Right atrium auricular region (tissue), 2 donors: ENCODE data around the gene PSMD3. TPM values are rescaled to one million over a fixed set of nuclear protein-coding genes. Genes with fewer than 3 reads are reported as not detected.
"Not testable (repeated sequence)": the region's sequence is repeated elsewhere in the genome, so short reads cannot be mapped to it uniquely, and the experiment has no call there.

Experiments
- DNase-seq: peaks from one replicate; pipeline ENCODE4 v3.0.0-alpha.2; 2019; ENCODE audit warnings: low spot score
- H3K27ac ChIP-seq, 2 donors: fragments of 200-600 bp; sonication (generic); 1 replicate in 1 of 2; 2 replicates in 1 of 2; pipeline ENCODE4 v1.5.1; 2016 to 2019
- H3K27me3 ChIP-seq, 2 donors: fragments of 200-600 bp; sonication (generic); one replicate each; pipeline versions ENCODE4 v1.5.1 to v1.6.0; 2017 to 2019
- H3K36me3 ChIP-seq: fragments of 200-600 bp; sonication (generic); one replicate; pipeline ENCODE4 v1.5.1; 2016
- H3K4me1 ChIP-seq, 2 donors: fragments of 200-600 bp; sonication (generic); one replicate each; pipeline versions ENCODE4 v1.5.1 to v1.6.0; 2017 to 2019
- H3K4me3 ChIP-seq, 2 donors: fragments of 200-600 bp; sonication (generic); 1 replicate in 1 of 2; 2 replicates in 1 of 2; pipeline ENCODE4 v1.5.1; 2017 to 2019; ENCODE audit warnings: mild to moderate bottlenecking in 1 of 2, moderate library complexity in 1 of 2
- H3K9me3 ChIP-seq, 2 donors: fragments of 200-600 bp; sonication (generic); one replicate each; pipeline ENCODE4 v1.5.1; 2019
- CTCF ChIP-seq, 2 donors: fragments of 200-600 bp; sonication (generic); IDR thresholded peaks; one replicate each; pipeline ENCODE4 v1.5.1; 2019; ENCODE audit warnings: antibody characterized with exemption in 2 of 2
- total RNA-seq, 2 donors: library from RNA; depleted of rRNA; stranded (reverse); fragments of >200 nt; gene quantifications; one replicate each; pipeline ENCODE4 v1.1.0, GENCODE V29; 2016

PSMD3 gene
- total RNA-seq, 2 donors from 2014 or later: 76.3 to 88.8 TPM

GRCh38 chr17:39946551-39947330, 33.9 kb upstream of the PSMD3 start:
- TF ChIP-seq CTCF (IDR thresholded peaks at IDR 0.05): no peak
- H3K4me1 ChIP-seq: peaks cover 0 to 5% of the 10 kb centered on the region in 2 donors
- no peaks in the 10 kb centered on the region for H3K36me3 ChIP-seq
- H3K27me3 ChIP-seq: no peaks in the 10 kb centered on the region
- no peaks in the 10 kb centered on the region for H3K9me3 ChIP-seq
- no peak overlapping the region for H3K4me3 ChIP-seq
- no peak for DNase-seq
- no peak overlapping the region for H3K27ac ChIP-seq

GRCh38 chr17:39948489-39948828, 32.1 kb upstream of the PSMD3 start:
- not testable (repeated sequence) for H3K9me3 ChIP-seq, DNase-seq, H3K36me3 ChIP-seq, H3K27ac ChIP-seq, H3K27me3 ChIP-seq, H3K4me3 ChIP-seq
- peaks cover 0 to 17% of the 10 kb centered on the region in 2 donors for H3K4me1 ChIP-seq

GRCh38 chr17:39949028-39949427, 31.6 kb upstream of the PSMD3 start:
- no peaks in the 10 kb centered on the region for H3K36me3 ChIP-seq
- no peak overlapping the region for H3K4me3 ChIP-seq
- TF ChIP-seq CTCF (IDR thresholded peaks at IDR 0.05): no peak
- no peak overlapping the region for H3K27ac ChIP-seq
- H3K9me3 ChIP-seq: no peaks in the 10 kb centered on the region
- DNase-seq: no peak
- no peaks in the 10 kb centered on the region for H3K27me3 ChIP-seq
- H3K4me1 ChIP-seq: peaks cover 0 to 18% of the 10 kb centered on the region in 2 donors

- Histone ChIP-seq H3K4me1 (peaks cover 0 to 18% of the 10 kb centered on the region in 2 donors), H3K4me3 (no peak overlapping the region), H3K9me3 (no peaks in the 10 kb centered on the region), H3K27ac (no peak overlapping the region), H3K27me3 (no peaks in the 10 kb centered on the region), H3K36me3 (no peaks in the 10 kb centered on the region)
- TF ChIP-seq CTCF (IDR thresholded peaks at IDR 0.05): no peak
- DNase-seq: no peak
Measured at GRCh38 chr17:39950871-39951348, 29.7 kb upstream of the PSMD3 start.

GRCh38 chr17:39951924-39952679, 28.5 kb upstream of the PSMD3 start:
- Histone ChIP-seq H3K4me1 (peaks cover 0 to 18% of the 10 kb centered on the region in 2 donors), H3K4me3 (peak overlapping the region; percentile 22 to 49), H3K27me3 (no peaks in the 10 kb centered on the region), H3K27ac (peak overlapping the region; percentile 36 to 38), H3K9me3 (no peaks in the 10 kb centered on the region), H3K36me3 (no peaks in the 10 kb centered on the region)
- TF ChIP-seq CTCF (IDR thresholded peaks at IDR 0.05): no peak
- no peak for DNase-seq
